Measurements from ENCODE around the gene GFI1B.
A peak's percentile ranks its signal among the peaks of the same experiment; 100 is the strongest.
"Not testable (repeated sequence)": the region's sequence is repeated elsewhere in the genome, so short reads cannot be mapped to it uniquely, and the experiment has no call there.

Gene GFI1B

GRCh38 chr9:132978451-132979131 is at the start of gene GFI1B:
TSS of gene GFI1B (plus strand) at chr9:132978694. CDS start at chr9:132986679, 7,985 bp downstream.
- no peak for DNase-seq (ENCODE audit: low read depth)

DNA sequence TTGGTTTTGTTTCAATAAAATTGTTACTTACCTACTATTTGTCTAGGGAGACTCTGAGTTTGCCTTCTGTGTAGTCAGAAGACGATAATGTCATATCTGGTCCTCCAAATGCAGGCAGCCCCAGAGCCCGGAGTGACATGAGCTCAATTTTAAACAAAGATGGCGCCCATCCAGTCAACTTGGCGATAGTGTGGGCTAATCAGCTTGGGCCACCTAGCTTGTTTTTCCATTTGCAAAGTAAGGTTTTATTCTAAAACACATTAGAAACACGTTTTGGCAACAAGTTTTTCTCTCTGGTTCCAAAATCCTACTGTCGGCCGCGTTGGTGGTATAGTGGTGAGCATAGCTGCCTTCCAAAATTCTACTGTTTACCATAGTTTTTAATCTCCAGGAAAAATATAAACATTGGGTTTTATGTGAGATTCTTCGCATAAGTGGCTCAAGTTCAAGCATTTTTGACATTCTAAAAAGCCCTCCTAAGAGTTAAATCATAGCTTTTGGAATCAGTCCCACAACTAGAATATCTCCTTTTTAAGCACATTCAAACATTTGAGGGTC is 47.2 kb upstream of the GFI1B start:
- peak; percentile 62 for DNase-seq (ENCODE audit: low read depth)

DNA sequence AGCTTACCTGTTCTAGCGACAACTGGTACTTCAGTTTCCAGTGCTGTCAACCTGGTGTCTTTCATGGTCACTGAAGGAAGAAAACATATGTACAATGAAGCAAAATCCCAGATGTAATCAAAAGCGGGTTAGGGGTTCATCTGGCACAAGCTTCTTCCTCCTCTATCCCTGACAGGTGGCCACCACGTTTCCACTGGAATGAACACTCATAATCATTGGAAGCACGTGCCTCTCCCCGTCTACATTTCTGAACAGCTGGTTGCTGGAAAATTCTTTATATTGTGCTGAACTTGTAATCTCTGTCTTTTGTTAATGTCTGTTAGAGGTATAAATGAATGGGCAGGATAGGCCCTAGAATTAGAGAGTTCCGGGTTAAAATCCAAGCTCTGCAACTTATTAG is 43.5 kb upstream of the GFI1B start:
- no peak for DNase-seq (ENCODE audit: low read depth)

GRCh38 chr9:132937463-132937901 is 41.0 kb upstream of the GFI1B start:
- peak; percentile 22 for DNase-seq (ENCODE audit: low read depth)

- DNase-seq (ENCODE audit: low read depth): no peak
Measured at GRCh38 chr9:132939169-132939568, 39.3 kb upstream of the GFI1B start.

GRCh38 chr9:132942541-132943182 is 35.8 kb upstream of the GFI1B start:
- peak; percentile 12 for DNase-seq (ENCODE audit: low read depth)

DNA sequence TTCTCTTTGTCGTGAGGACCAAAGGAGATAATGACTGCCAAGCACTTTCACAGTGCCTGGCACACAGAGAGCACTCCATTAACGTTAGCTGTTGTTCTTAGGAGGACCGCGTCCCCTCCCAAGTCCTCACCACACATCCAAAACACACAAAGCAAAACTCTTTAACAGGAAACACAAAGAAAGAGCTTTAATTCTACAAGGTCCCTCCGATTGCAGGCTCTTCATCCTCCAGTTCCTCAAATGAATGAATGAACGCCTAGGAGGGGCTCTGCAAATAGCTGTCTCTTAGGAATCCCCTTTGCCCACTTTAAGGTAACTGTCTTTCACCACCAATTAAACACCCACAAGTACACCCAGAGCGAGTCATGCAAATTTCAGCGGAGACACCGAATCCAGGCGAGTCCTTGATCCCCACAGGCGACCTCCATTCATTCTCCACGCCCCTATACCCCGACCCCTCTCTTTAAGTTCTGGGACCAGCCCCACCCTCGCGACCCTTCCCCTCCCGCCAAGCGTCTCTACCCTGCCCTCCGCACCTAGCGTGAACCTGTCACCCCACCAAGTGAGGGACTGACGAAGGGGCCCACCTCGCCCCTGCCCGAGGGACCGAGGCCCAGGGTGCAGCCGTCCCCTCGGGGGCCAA is 34.7 kb upstream of the GFI1B start:
- peak; percentile 3 for DNase-seq (ENCODE audit: low read depth)

GRCh38 chr9:132944294-132945185 is 34.0 kb upstream of the GFI1B start, which contains the start of gene TSC1:
TSS of gene TSC1 (minus strand) at chr9:132944616. CDS start at chr9:132928872, 15,744 bp downstream.
- peak; percentile 95 for DNase-seq (ENCODE audit: low read depth)

DNA sequence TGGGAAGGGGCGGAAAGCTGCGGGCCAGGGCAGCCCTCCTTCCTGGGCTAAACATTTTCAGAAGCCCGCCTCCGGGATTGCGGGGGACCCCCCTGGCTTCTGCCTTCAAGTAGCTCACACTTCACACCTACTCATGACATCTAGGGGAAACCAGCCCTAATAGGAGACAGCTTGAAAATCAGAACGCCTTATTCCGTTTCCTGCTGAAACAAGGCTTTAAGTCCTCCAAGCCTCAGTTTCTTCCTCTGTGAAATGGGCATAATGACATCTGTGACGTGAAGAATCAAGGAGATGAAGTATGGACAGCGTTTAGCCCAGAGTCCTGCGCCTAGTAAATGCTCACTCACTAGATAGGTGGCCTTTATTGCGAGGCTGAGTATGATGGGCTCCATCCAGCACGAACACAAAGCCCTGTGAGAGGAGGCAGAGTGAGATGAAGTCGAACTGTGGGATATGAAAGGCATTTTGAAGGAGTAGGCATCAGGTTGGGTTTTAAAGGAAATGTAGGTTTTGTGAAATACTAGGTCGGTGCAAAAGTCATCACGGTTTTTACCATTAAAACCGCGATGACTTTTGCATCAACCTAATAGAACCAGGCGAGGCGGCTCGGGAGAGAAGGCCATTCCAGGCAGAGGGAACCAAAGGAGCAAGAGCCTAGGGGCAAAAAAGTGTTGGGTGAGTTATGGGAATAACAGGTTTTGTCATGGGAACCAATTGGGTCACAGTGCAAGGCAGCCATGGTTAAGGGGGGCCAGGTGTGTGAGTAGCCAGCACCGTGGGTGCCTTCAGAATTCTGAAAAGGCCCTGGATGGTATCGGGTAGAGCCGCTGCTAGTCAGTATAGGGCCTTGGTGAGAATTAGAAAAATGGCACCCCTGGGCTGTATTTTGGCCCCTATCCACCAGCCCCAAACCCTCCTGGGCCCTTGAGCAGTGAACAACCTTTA is 33.0 kb upstream of the GFI1B start:
- DNase-seq (ENCODE audit: low read depth): no peak

- peak; percentile 21 for DNase-seq (ENCODE audit: low read depth)
Measured at GRCh38 chr9:132946211-132946610, 32.3 kb upstream of the GFI1B start.

DNA sequence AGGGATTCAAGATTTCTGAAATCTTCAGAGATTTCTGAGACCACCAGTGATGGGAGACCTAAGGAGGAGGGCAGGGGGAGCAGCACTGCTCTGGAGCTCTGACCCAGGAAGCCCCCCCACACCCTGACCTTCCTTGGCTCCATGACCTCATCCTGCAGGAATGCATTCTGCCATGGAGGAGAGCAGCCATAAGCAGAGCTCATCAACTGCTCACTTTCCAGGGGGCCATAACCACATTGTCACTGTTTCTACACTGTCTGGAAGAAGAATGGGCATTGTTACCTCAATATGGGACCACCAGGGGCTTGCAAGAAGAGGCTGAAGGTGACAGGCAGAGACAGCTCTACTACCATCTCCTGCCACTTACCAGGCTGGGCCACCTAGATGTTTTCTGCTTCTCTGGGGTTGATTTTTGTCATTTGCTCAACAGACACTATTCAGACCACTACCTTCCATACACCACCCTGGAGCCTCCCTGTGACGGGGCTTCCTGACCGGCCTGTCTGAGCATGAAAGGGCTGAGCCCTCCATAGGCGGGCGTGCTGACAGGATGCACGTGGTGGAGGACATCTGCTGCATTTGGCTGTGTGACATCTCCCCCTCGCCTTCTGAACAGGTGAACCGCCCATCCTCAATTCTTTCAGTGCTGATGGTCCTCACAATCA is 31.7 kb upstream of the GFI1B start:
- DNase-seq (ENCODE audit: low read depth): peak; percentile 83

- DNase-seq (ENCODE audit: low read depth): no peak
Measured at GRCh38 chr9:132947756-132948155, 30.7 kb upstream of the GFI1B start.

DNA sequence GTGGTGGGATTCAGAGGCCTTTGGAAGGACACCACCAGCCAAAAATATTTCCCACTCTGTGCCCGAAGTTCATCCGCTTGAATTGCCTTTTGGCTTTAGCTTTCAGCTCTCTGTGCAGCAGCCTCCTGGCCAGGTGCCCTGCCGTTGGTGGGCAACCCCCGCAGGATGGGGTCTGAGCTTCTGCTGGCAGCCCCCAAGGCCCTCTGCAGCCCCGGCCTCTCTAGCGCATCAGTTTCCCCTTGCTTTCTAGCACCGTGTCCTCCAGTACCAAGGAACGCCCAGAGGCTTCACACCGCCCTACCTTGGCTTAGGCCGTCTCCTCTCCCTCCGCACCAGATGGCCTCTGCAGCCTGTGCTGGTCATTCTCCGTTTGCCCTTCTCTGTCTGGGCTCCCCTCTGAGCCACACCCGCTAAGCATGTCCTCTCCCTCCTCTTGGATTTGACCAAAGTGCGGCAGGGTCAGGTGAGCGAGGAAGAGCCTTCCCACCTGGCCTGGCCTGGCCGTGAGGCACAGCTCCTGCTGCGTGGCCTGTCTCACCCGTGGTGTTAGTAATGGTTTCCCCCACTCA is 29.9 kb upstream of the GFI1B start:
- no peak for DNase-seq (ENCODE audit: low read depth)

GRCh38 chr9:132949709-132950108 is 28.8 kb upstream of the GFI1B start:
- DNase-seq (ENCODE audit: low read depth): no peak

DNA sequence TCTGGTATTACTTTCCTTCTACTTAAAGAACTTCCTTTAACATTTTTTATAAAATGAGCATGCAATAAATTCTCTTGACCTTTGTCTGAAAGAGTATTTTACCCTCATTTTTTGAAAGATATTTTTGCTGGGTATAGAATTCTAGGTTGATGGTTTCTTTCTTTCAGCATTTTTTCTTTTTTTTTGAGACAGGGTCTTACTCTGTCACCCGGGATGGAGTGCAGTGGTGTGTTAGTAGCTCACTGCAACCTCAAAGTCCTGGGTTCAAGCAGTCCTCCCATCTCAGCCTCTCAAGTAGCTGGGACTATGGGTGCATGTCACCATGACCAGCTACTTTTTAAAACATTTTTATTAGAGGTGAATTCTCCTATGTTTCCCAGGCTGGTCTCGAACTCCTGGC is 23.4 kb upstream of the GFI1B start:
- DNase-seq (ENCODE audit: low read depth): no peak

DNA sequence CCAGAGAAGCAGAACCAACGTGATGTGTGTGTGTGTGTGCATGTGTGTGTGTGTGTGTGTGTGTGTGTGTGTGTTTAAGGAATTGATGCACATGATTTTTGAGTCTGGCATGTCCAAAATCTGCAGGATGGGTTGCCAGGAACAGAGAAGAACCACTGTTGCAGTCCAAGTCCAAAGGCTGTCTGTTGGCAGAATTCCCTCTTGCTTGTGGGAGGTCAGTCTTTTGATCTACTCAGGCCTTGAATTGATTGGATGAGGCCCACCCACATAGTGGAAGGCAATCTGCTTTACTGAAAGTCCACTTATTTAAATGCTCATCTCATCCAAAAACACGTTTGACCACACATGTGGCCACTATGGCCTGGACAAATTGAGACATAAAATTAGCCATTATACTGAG is 22.7 kb upstream of the GFI1B start:
- DNase-seq (ENCODE audit: low read depth): no peak

- DNase-seq (ENCODE audit: low read depth): no peak
Measured at GRCh38 chr9:132957805-132958204, 20.7 kb upstream of the GFI1B start.

GRCh38 chr9:132961002-132961401 is 17.5 kb upstream of the GFI1B start:
- DNase-seq (ENCODE audit: low read depth): no peak

- no peak for DNase-seq (ENCODE audit: low read depth)
Measured at GRCh38 chr9:132965478-132965877, 13.0 kb upstream of the GFI1B start.

GRCh38 chr9:132967908-132968307 is 10.6 kb upstream of the GFI1B start:
- not testable (repeated sequence) for DNase-seq (ENCODE audit: low read depth)
